Colonic mucosa (tissue), 4 donors: ENCODE results near the gene H1-8. TPM values are rescaled to one million over a fixed set of nuclear protein-coding genes. Genes with fewer than 3 reads are reported as not detected.

Experiments used
- DNase-seq: peaks from one replicate; pipeline ENCODE4 v3.0.0-alpha.2; 2020
- H3K27ac ChIP-seq: fragments of 200-600 bp; one replicate; pipeline ENCODE4 v1.8.0; 2021
- H3K27me3 ChIP-seq: fragments of 200-600 bp; one replicate; pipeline ENCODE4 v1.8.0; 2021
- H3K36me3 ChIP-seq: fragments of 200-600 bp; one replicate; pipeline ENCODE4 v1.8.0; 2021
- H3K4me1 ChIP-seq: fragments of 200-600 bp; one replicate; pipeline ENCODE4 v1.8.0; 2021; ENCODE audit warnings: mild to moderate bottlenecking
- H3K4me3 ChIP-seq: fragments of 200-600 bp; one replicate; pipeline ENCODE4 v1.8.0; 2021
- H3K9ac ChIP-seq, 2 donors: one replicate each; pipeline ENCODE4 v1.7.0; 2013; ENCODE audit warnings: control low read depth in 2 of 2, low read depth in 2 of 2, low read length in 2 of 2
- H3K9me3 ChIP-seq: fragments of 200-600 bp; one replicate; pipeline ENCODE4 v1.8.0; 2021
- CTCF ChIP-seq: fragments of 200-600 bp; IDR thresholded peaks from one replicate; pipeline ENCODE4 v1.8.0; 2022; ENCODE audit warnings: antibody characterized with exemption, mild to moderate bottlenecking
- intact Hi-C: fragments of 100-400 bp; cut with DNase I; formaldehyde crosslinking; loops from one replicate; pipeline ENCODE4 v1.14.1; 2022
- total RNA-seq, 2 donors: library from RNA; stranded (reverse); fragmentation: NEBNext Ultra II Directional in 1 of 2; extraction: Animal tissue kit (Norgen Biotek cat#: 25700) in 1 of 2; gene quantifications; one replicate each; pipeline ENCODE4 v1.2.1, GENCODE V29; 2021
- donor health status: healthy.
- donor health status: DM: no; HTN: no; CAD: no.
- donor health status: DM: no; HTN: no; CAD: no.

The H1-8 gene
- total RNA-seq, 2 donors from 2014 or later, result not detected

- TF ChIP-seq CTCF, result no peak
- H3K4me1 ChIP-seq, result no peaks in the 10 kb centered on the region
- H3K36me3 ChIP-seq, result no peaks in the 10 kb centered on the region
- H3K9ac ChIP-seq, result no peak within 1 kb of the TSS
- no peaks in the 10 kb centered on the region for H3K27me3 ChIP-seq
- intact Hi-C loops, result no loop called here
- no peak for DNase-seq
- no peak within 1 kb of the TSS for H3K4me3 ChIP-seq
- H3K9me3 ChIP-seq, result no peaks in the 10 kb centered on the region
- H3K27ac ChIP-seq, result no peak within 1 kb of the TSS
Observed at GRCh38 chr3:129528589-129529100, 14.3 kb upstream of the H1-8 start, which contains the start of gene RHO. Gene RHO (plus strand): TSS chr3:129528639. CDS start chr3:129528734, 95 bp downstream.

GRCh38 chr3:129529436-129530210, 13.4 kb upstream of the H1-8 start:
- Histone ChIP-seq H3K9ac (no peak overlapping the region), H3K27ac (no peak overlapping the region), H3K27me3 (no peaks in the 10 kb centered on the region), H3K4me1 (no peaks in the 10 kb centered on the region), H3K36me3 (no peaks in the 10 kb centered on the region), H3K4me3 (no peak overlapping the region), H3K9me3 (no peaks in the 10 kb centered on the region)
- no peak for TF ChIP-seq CTCF
- no peak for DNase-seq
- intact Hi-C loops, result no loop called here

GRCh38 chr3:129530251-129530791, 12.7 kb upstream of the H1-8 start:
- no peak overlapping the region for H3K4me3 ChIP-seq

GRCh38 chr3:129530821-129531220, 12.2 kb upstream of the H1-8 start:
- no peak for DNase-seq
- H3K27ac ChIP-seq, result no peak overlapping the region
- intact Hi-C loops, result no loop called here
- no peak overlapping the region for H3K9ac ChIP-seq
- no peaks in the 10 kb centered on the region for H3K36me3 ChIP-seq
- no peak for TF ChIP-seq CTCF
- H3K4me3 ChIP-seq, result no peak overlapping the region
- no peaks in the 10 kb centered on the region for H3K4me1 ChIP-seq
- no peaks in the 10 kb centered on the region for H3K27me3 ChIP-seq
- H3K9me3 ChIP-seq, result no peaks in the 10 kb centered on the region

More at GRCh38 chr3:129530251-129530791, 12.7 kb upstream of the H1-8 start:
- H3K9ac ChIP-seq, result no peak overlapping the region
- TF ChIP-seq CTCF, result no peak
- no peak for DNase-seq
- no peaks in the 10 kb centered on the region for H3K4me1 ChIP-seq
- H3K27ac ChIP-seq, result no peak overlapping the region
- H3K9me3 ChIP-seq, result no peaks in the 10 kb centered on the region
- intact Hi-C loops, result no loop called here
- H3K36me3 ChIP-seq, result no peaks in the 10 kb centered on the region
- H3K27me3 ChIP-seq, result no peaks in the 10 kb centered on the region

GRCh38 chr3:129531699-129532098, 11.3 kb upstream of the H1-8 start:
- Histone ChIP-seq H3K27me3 (no peaks in the 10 kb centered on the region), H3K9ac (no peak overlapping the region), H3K4me3 (no peak overlapping the region), H3K27ac (no peak overlapping the region), H3K9me3 (no peaks in the 10 kb centered on the region), H3K36me3 (no peaks in the 10 kb centered on the region), H3K4me1 (no peaks in the 10 kb centered on the region)
- intact Hi-C loops, result no loop called here
- no peak for TF ChIP-seq CTCF
- no peak for DNase-seq
